Measurements from ENCODE around the gene FURIN. TPM values are rescaled to one million over a fixed set of nuclear protein-coding genes. Genes with fewer than 3 reads are reported as not detected.

The FURIN gene
- total RNA-seq, 4 donors from 2014 or later, result 20.5 to 54.8 (median 30.5) TPM

DNA sequence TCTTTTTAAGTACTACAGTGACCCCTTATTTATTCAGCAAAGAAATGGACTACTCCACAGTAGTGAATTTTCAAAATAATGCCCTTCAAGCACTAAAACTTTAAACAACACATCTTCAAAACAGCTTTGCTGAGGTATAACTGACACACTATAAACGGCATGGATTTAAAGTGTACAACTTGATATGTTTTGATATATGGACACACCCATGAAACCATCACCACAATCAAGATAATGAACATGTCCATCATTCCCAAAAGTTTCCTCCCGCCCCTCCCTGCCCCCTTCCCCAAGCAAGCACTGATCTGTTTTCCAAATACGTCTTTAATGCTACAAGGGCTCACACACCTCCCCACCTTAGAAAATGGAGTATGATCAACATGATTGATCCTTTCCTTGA lies 1.6 kb upstream of the FURIN start:
- no peak overlapping the region for H3K27ac ChIP-seq

DNA sequence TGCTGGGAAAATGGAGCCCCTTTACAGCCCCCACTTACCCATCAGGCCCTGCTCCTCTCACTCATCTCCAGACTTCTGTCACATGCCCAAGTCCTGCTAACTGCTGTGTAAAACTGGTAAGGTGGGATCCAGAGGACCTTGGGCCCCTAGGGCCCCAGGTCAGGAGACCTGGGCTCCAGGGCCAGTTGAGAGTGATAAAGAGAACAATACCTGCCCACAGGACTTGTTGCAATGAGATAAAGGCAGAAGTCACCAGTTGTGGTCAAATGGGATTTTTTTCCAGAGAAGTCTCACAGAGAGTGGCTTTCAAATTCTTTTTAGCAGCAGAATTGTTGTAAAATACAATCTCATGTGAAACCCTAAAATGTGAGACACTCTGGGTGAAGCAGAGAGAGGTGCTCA lies 753 bp downstream of the FURIN start:
- Histone ChIP-seq H3K4me3 (no peak overlapping the region), H3K27ac (peak overlapping the region; percentile 59 to 94), H3K4me1 (peaks cover 10 to 12% of the 10 kb centered on the region in 2 donors), H3K9me3 (no peaks in the 10 kb centered on the region), H3K27me3 (no peaks in the 10 kb centered on the region), H3K36me3 (no peaks in the 10 kb centered on the region)
- TF ChIP-seq POLR2A (IDR thresholded peaks at IDR 0.05) (no peak), CTCF (IDR thresholded peaks at IDR 0.05) (no peak)
- no peak for DNase-seq
- intact Hi-C loops (cut with DNase I; ENCODE audit: low total_unique reads), result no loop called here

More for the DNA sequence above, 1.6 kb upstream of the FURIN start:
- no peak overlapping the region for H3K4me3 ChIP-seq
- H3K4me1 ChIP-seq, result peaks cover 0 to 5% of the 10 kb centered on the region in 2 donors
- H3K9me3 ChIP-seq, result no peaks in the 10 kb centered on the region
- no peaks in the 10 kb centered on the region for H3K27me3 ChIP-seq
- no peaks in the 10 kb centered on the region for H3K36me3 ChIP-seq
- TF ChIP-seq CTCF (IDR thresholded peaks at IDR 0.05) (no peak), POLR2A (IDR thresholded peaks at IDR 0.05) (no peak)
- intact Hi-C loops (cut with DNase I; ENCODE audit: low total_unique reads), result no loop called here
- DNase-seq, result no peak

DNA sequence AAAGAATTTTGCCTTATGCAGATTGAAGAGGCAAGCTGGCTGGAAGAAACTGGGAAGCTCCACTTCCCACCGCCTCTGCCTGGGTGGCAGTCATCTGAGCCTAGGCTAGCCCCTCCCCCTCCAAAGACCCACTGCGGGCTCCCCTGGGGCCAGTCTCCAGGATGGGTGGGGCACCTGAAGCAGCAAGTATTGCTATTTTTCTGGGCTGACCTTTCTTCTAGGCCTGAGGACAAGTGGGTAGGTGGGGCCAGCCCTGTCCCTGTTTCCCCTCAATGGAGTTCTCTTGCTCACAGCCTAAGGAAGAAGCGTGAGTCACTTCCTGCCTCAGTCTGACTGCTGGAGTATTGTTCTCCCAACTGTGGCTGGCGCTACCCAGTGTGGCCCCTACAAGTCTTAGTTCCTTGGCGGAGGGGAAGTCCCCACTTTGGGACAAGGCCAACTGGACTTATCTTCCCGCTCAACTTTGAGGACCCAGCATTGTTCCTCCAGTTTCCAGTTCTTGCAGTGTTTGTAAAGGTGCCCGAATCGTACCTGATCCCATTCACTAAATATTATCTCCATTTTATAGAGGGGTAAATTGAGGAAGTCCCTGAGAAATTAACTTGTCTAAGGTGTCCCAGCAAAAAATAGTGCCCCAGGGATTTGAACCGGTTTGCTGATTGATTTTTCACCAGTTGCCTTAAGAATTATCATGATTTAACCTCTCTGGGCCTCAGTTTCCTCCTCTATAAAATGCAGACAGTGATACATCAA lies 1.4 kb downstream of the FURIN start:
- no peaks in the 10 kb centered on the region for H3K36me3 ChIP-seq
- peaks cover 10 to 12% of the 10 kb centered on the region in 2 donors for H3K4me1 ChIP-seq
- intact Hi-C loops (cut with DNase I; ENCODE audit: low total_unique reads), result no loop called here
- H3K27me3 ChIP-seq, result no peaks in the 10 kb centered on the region
- no peak overlapping the region for H3K4me3 ChIP-seq
- TF ChIP-seq POLR2A (IDR thresholded peaks at IDR 0.05), result peak in 1 of 2 donors; percentile 43
- no peak for TF ChIP-seq CTCF (IDR thresholded peaks at IDR 0.05)
- H3K9me3 ChIP-seq, result no peaks in the 10 kb centered on the region
- H3K27ac ChIP-seq, result peak overlapping the region; percentile 94
- peak; percentile 41 to 75 for DNase-seq

- peak overlapping the region; percentile 94 for H3K27ac ChIP-seq
- H3K4me1 ChIP-seq, result peaks cover 10 to 12% of the 10 kb centered on the region in 2 donors
- no peaks in the 10 kb centered on the region for H3K27me3 ChIP-seq
- H3K36me3 ChIP-seq, result no peaks in the 10 kb centered on the region
- DNase-seq, result no peak
- H3K4me3 ChIP-seq, result peak overlapping the region; percentile 51 to 99
- no peaks in the 10 kb centered on the region for H3K9me3 ChIP-seq
- intact Hi-C loops (cut with DNase I; ENCODE audit: low total_unique reads), result no loop called here
- TF ChIP-seq POLR2A (IDR thresholded peaks at IDR 0.05), result no peak
- no peak for TF ChIP-seq CTCF (IDR thresholded peaks at IDR 0.05)
Observed at GRCh38 chr15:90870354-90871138, 2.2 kb downstream of the FURIN start.

Data from uterus (tissue), 4 donors.